B cell (primary cell): ENCODE measurements around the gene CEMIP. TPM values are rescaled to one million over a fixed set of nuclear protein-coding genes. Genes with fewer than 3 reads are reported as not detected.

Source experiments
- ATAC-seq: fragments of 200-7000 bp; cut with Tn5 transposase; one replicate; pipeline ENCODE4 v1.10.0; 2021; ENCODE audit warnings: low read depth, mild to moderate bottlenecking, moderate number of reproducible peaks, moderate library complexity
- CTCF ChIA-PET: fragments of 350-600 bp; sonication (Branson Sonifier 250); formaldehyde crosslinking; loops from one replicate; lab custom pipeline; 2021; ENCODE audit warnings: antibody characterized with exemption, inconsistent platforms; lab: Charles Lee
- POLR2A ChIA-PET: fragments of 350-600 bp; sonication (Branson Sonifier 250); formaldehyde crosslinking; loops from one replicate; lab custom pipeline; 2021; ENCODE audit warnings: antibody characterized with exemption; lab: Charles Lee
- DNase-seq: peaks from one replicate; pipeline ENCODE4 v3.0.0; 2013
- H2AFZ ChIP-seq: 2 replicates; pipeline ENCODE4 v1.6.1; 2012; ENCODE audit warnings: mild to moderate bottlenecking, low read depth, low read length; ENCODE audit not compliant: insufficient read depth, poor library complexity, severe bottlenecking
- H3K27ac ChIP-seq, 2 donors: 1 replicate in 1 of 2; 2 replicates in 1 of 2; pipeline ENCODE4 v1.5.1; 2012 to 2013; ENCODE audit warnings: low read length in 2 of 2, mild to moderate bottlenecking in 2 of 2, moderate library complexity in 1 of 2
- H3K27me3 ChIP-seq, 4 experiments: fragments of 200-600 bp in 1 of 4; sonication (generic) in 1 of 4; replicated peaks in 1 of 4; 1 replicate in 2 of 4; 2 replicates in 2 of 4; pipeline versions ENCODE4 v1.6.1 to v1.7.0; 2013 to 2016; ENCODE audit warnings: low read length in 3 of 4, mild to moderate bottlenecking in 2 of 4, mixed read lengths in 1 of 4, moderate library complexity in 1 of 4; ENCODE audit not compliant: insufficient read depth in 4 of 4, control insufficient read depth in 3 of 4; ENCODE audit errors: control extremely low read depth in 1 of 4
- H3K36me3 ChIP-seq, 2 experiments: replicated peaks in 1 of 2; 1 replicate in 1 of 2; 2 replicates in 1 of 2; pipeline versions ENCODE4 v1.6.1 to v1.7.1; 2013; ENCODE audit warnings: low read length in 1 of 2; ENCODE audit not compliant: insufficient read depth in 2 of 2, control insufficient read depth in 1 of 2; ENCODE audit errors: control extremely low read depth in 1 of 2, extremely low read depth in 1 of 2
- H3K4me1 ChIP-seq, 2 donors: fragments of 200-600 bp in 1 of 2; sonication (generic) in 1 of 2; 1 replicate in 1 of 2; 2 replicates in 1 of 2; pipeline versions ENCODE4 v1.5.1 to v1.6.1; 2013 to 2017; ENCODE audit warnings: low read length in 2 of 2; ENCODE audit not compliant: control insufficient read depth in 2 of 2, insufficient read depth in 2 of 2
- H3K4me2 ChIP-seq: replicated peaks from 2 replicates; pipeline ENCODE3; 2012; ENCODE audit warnings: mild to moderate bottlenecking, low read depth, low read length; ENCODE audit not compliant: poor library complexity, severe bottlenecking
- H3K4me3 ChIP-seq, 5 experiments: fragments of 200-600 bp in 1 of 5; sonication (generic) in 1 of 5; 1 replicate in 3 of 5; 2 replicates in 2 of 5; pipeline versions ENCODE4 v1.5.1 to v1.7.0; 2011 to 2016; ENCODE audit warnings: low read length in 4 of 5, mild to moderate bottlenecking in 4 of 5, low read depth in 2 of 5, control low read depth in 1 of 5, moderate library complexity in 1 of 5; ENCODE audit not compliant: insufficient read depth in 1 of 5; ENCODE audit errors: control extremely low read depth in 1 of 5, extremely low read depth in 1 of 5
- H3K79me2 ChIP-seq: fragments of 200-600 bp; sonication (generic); one replicate; pipeline ENCODE4 v1.6.0; 2016; ENCODE audit warnings: low read length; ENCODE audit not compliant: control insufficient read depth, insufficient read depth
- H3K9ac ChIP-seq: fragments of 200-600 bp; sonication (generic); 2 replicates; pipeline ENCODE4 v1.6.1; 2017; ENCODE audit warnings: mild to moderate bottlenecking, low read length, moderate library complexity
- H3K9me3 ChIP-seq, 3 donors: one replicate each; pipeline versions ENCODE4 v1.6.1 to v1.7.1; 2013; ENCODE audit warnings: low read length in 2 of 3; ENCODE audit not compliant: control insufficient read depth in 2 of 3, insufficient read depth in 1 of 3; ENCODE audit errors: control extremely low read depth in 1 of 3
- H4K20me1 ChIP-seq: 2 replicates; pipeline ENCODE4 v1.6.0; 2012; ENCODE audit warnings: mild to moderate bottlenecking, low read length; ENCODE audit not compliant: insufficient read depth, control insufficient read depth, poor library complexity, severe bottlenecking
- H3K27ac Mint-ChIP-seq: one replicate; pipeline ENCODE4 v1.8.0; 2021; ENCODE audit warnings: mixed read lengths
- H3K27me3 Mint-ChIP-seq: one replicate; pipeline ENCODE4 v1.8.0; 2021; ENCODE audit warnings: mixed read lengths
- H3K4me1 Mint-ChIP-seq: one replicate; pipeline ENCODE4 v1.8.0; 2021; ENCODE audit warnings: mixed read lengths
- H3K4me3 Mint-ChIP-seq: one replicate; pipeline ENCODE4 v1.8.0; 2021; ENCODE audit warnings: mixed read lengths
- H3K9me3 Mint-ChIP-seq: one replicate; pipeline ENCODE4 v1.8.0; 2022; ENCODE audit warnings: mixed read lengths; ENCODE audit not compliant: insufficient read depth
- CTCF ChIP-seq: fragments of 200-600 bp; IDR thresholded peaks from one replicate; pipeline ENCODE4 v1.8.0; 2022; ENCODE audit warnings: antibody characterized with exemption, mild to moderate bottlenecking
- EZH2 ChIP-seq: IDR thresholded peaks from 2 replicates; pipeline ENCODE4 v1.6.1; 2012; ENCODE audit warnings: borderline replicate concordance, low read depth, mild to moderate bottlenecking, moderate library complexity, low read length; ENCODE audit not compliant: insufficient read depth, poor library complexity, severe bottlenecking
- WGBS: methylation state at CpG from one replicate; pipeline ENCODE4 v1.1.5; 2013; ENCODE audit warnings: missing lambda C conversion rate; ENCODE audit not compliant: insufficient coverage; 5-methylcytosine and 5-hydroxymethylcytosine counted together
- intact Hi-C: fragments of 100-400 bp; cut with micrococcal nuclease; formaldehyde crosslinking; loops from one replicate; pipeline ENCODE4 v1.10.0; 2022
- polyA plus RNA-seq: library from polyadenylated mRNA; depleted of rRNA; stranded (reverse); fragments of >200 nt; gene quantifications from 2 replicates; pipeline ENCODE4 v1.2.3, GENCODE V29; 2012
- total RNA-seq, 2 donors: library from RNA; stranded (reverse); fragments of 120-200 nt in 1 of 2; gene quantifications; 1 replicate in 1 of 2; 2 replicates in 1 of 2; pipeline versions ENCODE4 v1.2.3 to v1.2.4, GENCODE V29; 2013 to 2022

Gene CEMIP
- total and polyA plus RNA-seq, 2 donors (not counting 1 experiment from before 2014, with no cell fraction given) = 0.32 TPM; not detected in 1

- Mint-ChIP-seq H3K27ac (no peak overlapping the region), H3K9me3 (no peaks in the 10 kb centered on the region), H3K4me1 (peaks cover 12% of the 10 kb centered on the region), H3K4me3 (peak overlapping the region; percentile 16), H3K27me3 (peaks cover 42% of the 10 kb centered on the region)
- DNase-seq (no peak), ATAC-seq (no peak)
- no peaks in the 10 kb centered on the region for H4K20me1 ChIP-seq
- H3K9ac ChIP-seq = no peak overlapping the region
- intact Hi-C loops = no loop called here
- H3K4me2 ChIP-seq = peak overlapping the region; percentile 10
- peaks cover 0 to 40% (median 17%) of the 10 kb centered on the region in 4 experiments for H3K27me3 ChIP-seq
- no peaks in the 10 kb centered on the region for H3K79me2 ChIP-seq
- no peak overlapping the region for H3K27ac ChIP-seq
- peaks cover 0 to 4% (median 0%) of the 10 kb centered on the region in 3 donors for H3K9me3 ChIP-seq
- WGBS = 7% methylated on average over 31 of the region's 40 CpGs
- ChIA-PET CTCF (interaction anchor here (0.9 kb wide), 1 partner anchor 10 kb away, joined by 5 read pairs; no protein-coding TSS in a partner anchor), POLR2A (no interaction called here)
- H2AFZ ChIP-seq = no peak overlapping the region
- no peaks in the 10 kb centered on the region for H3K36me3 ChIP-seq
- no peak overlapping the region for H3K4me3 ChIP-seq
- no peak for TF ChIP-seq EZH2
- TF ChIP-seq CTCF = no peak
- H3K4me1 ChIP-seq = peaks cover 14% of the 10 kb centered on the region in 2 donors
Measured at GRCh38 chr15:80780416-80781221, 1.4 kb downstream of the CEMIP start.

- no peaks in the 10 kb centered on the region for H3K79me2 ChIP-seq
- intact Hi-C loops = no loop called here
- no peaks in the 10 kb centered on the region for H3K9me3 Mint-ChIP-seq
- TF ChIP-seq EZH2 = no peak
- TF ChIP-seq CTCF = no peak
- H3K27me3 Mint-ChIP-seq = peaks cover 38% of the 10 kb centered on the region
- no peak overlapping the region for H3K27ac Mint-ChIP-seq
- H3K4me1 Mint-ChIP-seq = peaks cover 8% of the 10 kb centered on the region
- peaks cover 0 to 24% (median 14%) of the 10 kb centered on the region in 4 experiments for H3K27me3 ChIP-seq
- ATAC-seq = no peak
- peaks cover 14% of the 10 kb centered on the region in 2 donors for H3K4me1 ChIP-seq
- ChIA-PET POLR2A (no interaction called here), CTCF (no interaction called here)
- H3K36me3 ChIP-seq = no peaks in the 10 kb centered on the region
- no peak overlapping the region for H3K4me3 ChIP-seq
- peaks cover 0 to 2% (median 0%) of the 10 kb centered on the region in 3 donors for H3K9me3 ChIP-seq
- no peak overlapping the region for H3K4me3 Mint-ChIP-seq
- DNase-seq = no peak
- no peak overlapping the region for H2AFZ ChIP-seq
- no peaks in the 10 kb centered on the region for H4K20me1 ChIP-seq
- H3K4me2 ChIP-seq = no peak overlapping the region
- no peak overlapping the region for H3K9ac ChIP-seq
- H3K27ac ChIP-seq = no peak overlapping the region
Measured at GRCh38 chr15:80783260-80783659, 4.1 kb downstream of the CEMIP start.
